ENCODE results near the gene NFYA. TPM values are rescaled to one million over a fixed set of nuclear protein-coding genes. Genes with fewer than 3 reads are reported as not detected.
A peak's percentile ranks its signal among the peaks of the same experiment; 100 is the strongest.

NFYA gene
- total RNA-seq, 1 experiment from 2014 or later: 43.0 TPM

- no peak overlapping the region for H3K4ac ChIP-seq (ENCODE audit: low read depth, low read length)
- WGBS (ENCODE audit: extremely low coverage, insufficient read length, low lambda C conversion rate): no CpG with 5 or more reads among the region's 6 CpGs
- H2BK15ac ChIP-seq (ENCODE audit: low read depth, low read length): no peak overlapping the region
- H4K5ac ChIP-seq (ENCODE audit: insufficient read length, low read depth, low read length): no peak overlapping the region
- no peaks in the 10 kb centered on the region for H3K79me1 ChIP-seq (ENCODE audit: insufficient read depth, low read depth, low read length, poor library complexity, severe bottlenecking)
- TF ChIP-seq, protein P1, sequence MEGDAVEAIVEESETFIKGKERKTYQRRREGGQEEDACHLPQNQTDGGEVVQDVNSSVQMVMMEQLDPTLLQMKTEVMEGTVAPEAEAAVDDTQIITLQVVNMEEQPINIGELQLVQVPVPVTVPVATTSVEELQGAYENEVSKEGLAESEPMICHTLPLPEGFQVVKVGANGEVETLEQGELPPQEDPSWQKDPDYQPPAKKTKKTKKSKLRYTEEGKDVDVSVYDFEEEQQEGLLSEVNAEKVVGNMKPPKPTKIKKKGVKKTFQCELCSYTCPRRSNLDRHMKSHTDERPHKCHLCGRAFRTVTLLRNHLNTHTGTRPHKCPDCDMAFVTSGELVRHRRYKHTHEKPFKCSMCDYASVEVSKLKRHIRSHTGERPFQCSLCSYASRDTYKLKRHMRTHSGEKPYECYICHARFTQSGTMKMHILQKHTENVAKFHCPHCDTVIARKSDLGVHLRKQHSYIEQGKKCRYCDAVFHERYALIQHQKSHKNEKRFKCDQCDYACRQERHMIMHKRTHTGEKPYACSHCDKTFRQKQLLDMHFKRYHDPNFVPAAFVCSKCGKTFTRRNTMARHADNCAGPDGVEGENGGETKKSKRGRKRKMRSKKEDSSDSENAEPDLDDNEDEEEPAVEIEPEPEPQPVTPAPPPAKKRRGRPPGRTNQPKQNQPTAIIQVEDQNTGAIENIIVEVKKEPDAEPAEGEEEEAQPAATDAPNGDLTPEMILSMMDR (conservative IDR thresholded peaks at IDR 0.05): no peak
- Mint-ChIP-seq H3K36me3 (ENCODE audit: insufficient read depth in 1 of 3, low read depth in 3 of 3) (no peaks in the 10 kb centered on the region), H3K4me3 (no peak overlapping the region), H3K27me3 (ENCODE audit: low read depth) (no peaks in the 10 kb centered on the region; the same call in 1 of the 2 replicates), H3K4me1 (peaks cover 12 to 15% of the 10 kb centered on the region in 2 experiments), H3K27ac (peak overlapping the region in 1 of 3 experiments; percentile 63; a peak in 1 of 7 replicates), H3K9me3 (no peaks in the 10 kb centered on the region; a peak in 1 of 5 replicates)
- H3K4me2 ChIP-seq (ENCODE audit: insufficient read depth, insufficient read length, low read length): no peak overlapping the region
- H2BK12ac ChIP-seq (ENCODE audit: insufficient read length, low read depth, low read length): no peak overlapping the region
- H3K79me2 ChIP-seq (ENCODE audit: insufficient read depth, low read length): no peaks in the 10 kb centered on the region
- no peak overlapping the region for H2BK5ac ChIP-seq (ENCODE audit: insufficient read length, low read length)
- H3K27ac ChIP-seq (ENCODE audit: insufficient read length, low read depth, low read length): no peak overlapping the region
- no peaks in the 10 kb centered on the region for H3K4me1 ChIP-seq (ENCODE audit: insufficient read depth, low read length)
- H3K23ac ChIP-seq (ENCODE audit: insufficient read length, low read depth, low read length): no peak overlapping the region
- no peaks in the 10 kb centered on the region for H3K23me2 ChIP-seq (ENCODE audit: insufficient read length, low read depth, low read length, poor library complexity, severe bottlenecking)
- no peaks in the 10 kb centered on the region for H3K9me3 ChIP-seq (ENCODE audit: control insufficient read depth, low read depth, low read length)
- no peak overlapping the region for H2AK5ac ChIP-seq (ENCODE audit: insufficient read length, low read length)
- no peak overlapping the region for H2BK120ac ChIP-seq (ENCODE audit: low read depth, low read length, poor library complexity, severe bottlenecking)
- no peak overlapping the region for H4K91ac ChIP-seq (ENCODE audit: insufficient read length, low read depth, low read length)
- H4K8ac ChIP-seq (replicated peaks; ENCODE audit: insufficient read length, low read depth, low read length): no peak overlapping the region
- no peak for DNase-seq
- no peak overlapping the region for H3K14ac ChIP-seq (ENCODE audit: insufficient read depth, low read length)
- H3K27me3 ChIP-seq (ENCODE audit: insufficient read depth, low read length): no peaks in the 10 kb centered on the region
- no peak overlapping the region for H3K18ac ChIP-seq (ENCODE audit: insufficient read length, low read depth, low read length)
- H3K56ac ChIP-seq (ENCODE audit: insufficient read length, low read depth, low read length): no peak overlapping the region
- H2BK20ac ChIP-seq (ENCODE audit: low read depth, low read length, poor library complexity, severe bottlenecking): no peak overlapping the region
- no peak overlapping the region for H3K9ac ChIP-seq (ENCODE audit: extremely low read depth, insufficient read length, low read length)
- H2AFZ ChIP-seq (ENCODE audit: low read length): no peak overlapping the region
- no peaks in the 10 kb centered on the region for H4K20me1 ChIP-seq (ENCODE audit: control insufficient read depth, insufficient read depth, insufficient read length)
- no peak overlapping the region for H3T11ph ChIP-seq (ENCODE audit: low read length)
These were observed 32.5 kb upstream of the NFYA start for GRCh38 chr6:41040101-41040939.

All from H9 (cell line).